Measurements from ENCODE around the gene FMO1. TPM values are rescaled to one million over a fixed set of nuclear protein-coding genes. Genes with fewer than 3 reads are reported as not detected.
"Not testable (repeated sequence)": the region's sequence is repeated elsewhere in the genome, so short reads cannot be mapped to it uniquely, and the experiment has no call there.

FMO1 gene
- polyA plus RNA-seq (ENCODE audit: insufficient read length), result 3.8 TPM

- DNase-seq (ENCODE audit: low read depth), result no peak
Measured at GRCh38 chr1:171248302-171248701, at the start of gene FMO1. TSS of gene FMO1 (plus strand) at chr1:171248494. CDS start at chr1:171258088, 9,594 bp downstream.

GRCh38 chr1:171204296-171204695, 44.0 kb upstream of the FMO1 start:
- no peak for DNase-seq (ENCODE audit: low read depth)

GRCh38 chr1:171206204-171206977, 41.9 kb upstream of the FMO1 start:
- DNase-seq (ENCODE audit: low read depth), result no peak

- DNase-seq (ENCODE audit: low read depth), result no peak
Measured at GRCh38 chr1:171206978-171207355, 41.3 kb upstream of the FMO1 start.

- no peak for DNase-seq (ENCODE audit: low read depth)
Measured at GRCh38 chr1:171207377-171207776, 40.9 kb upstream of the FMO1 start.

- peak; percentile 82 for DNase-seq (ENCODE audit: low read depth)
Measured at GRCh38 chr1:171210355-171210754, 37.9 kb upstream of the FMO1 start.

- no peak for DNase-seq (ENCODE audit: low read depth)
Measured at GRCh38 chr1:171212607-171213351, 35.5 kb upstream of the FMO1 start.

- no peak for DNase-seq (ENCODE audit: low read depth)
Measured at GRCh38 chr1:171213559-171214454, 34.5 kb upstream of the FMO1 start.

GRCh38 chr1:171217658-171218443, 30.4 kb upstream of the FMO1 start:
- DNase-seq (ENCODE audit: low read depth), result no peak

- DNase-seq (ENCODE audit: low read depth), result no peak
Measured at GRCh38 chr1:171218661-171219060, 29.6 kb upstream of the FMO1 start.

- DNase-seq (ENCODE audit: low read depth), result no peak
Measured at GRCh38 chr1:171219346-171220080, 28.8 kb upstream of the FMO1 start.

- no peak for DNase-seq (ENCODE audit: low read depth)
Measured at GRCh38 chr1:171220081-171220420, 28.2 kb upstream of the FMO1 start.

- DNase-seq (ENCODE audit: low read depth), result peak; percentile 60
Measured at GRCh38 chr1:171220581-171221054, 27.7 kb upstream of the FMO1 start.

- no peak for DNase-seq (ENCODE audit: low read depth)
Measured at GRCh38 chr1:171221665-171222591, 26.4 kb upstream of the FMO1 start.

- no peak for DNase-seq (ENCODE audit: low read depth)
Measured at GRCh38 chr1:171222936-171223335, 25.4 kb upstream of the FMO1 start.

GRCh38 chr1:171224257-171224656, 24.0 kb upstream of the FMO1 start:
- DNase-seq (ENCODE audit: low read depth), result not testable (repeated sequence)

- peak; percentile 46 for DNase-seq (ENCODE audit: low read depth)
Measured at GRCh38 chr1:171226747-171227370, 21.4 kb upstream of the FMO1 start.

- no peak for DNase-seq (ENCODE audit: low read depth)
Measured at GRCh38 chr1:171231326-171231725, 17.0 kb upstream of the FMO1 start.

- DNase-seq (ENCODE audit: low read depth), result no peak
Measured at GRCh38 chr1:171233183-171233582, 15.1 kb upstream of the FMO1 start.

All from forelimb muscle (tissue), 1 donor.